ENCODE data around the gene PLXNB2.
"Not testable (repeated sequence)": the region's sequence is repeated elsewhere in the genome, so short reads cannot be mapped to it uniquely, and the experiment has no call there.

Gene PLXNB2

GRCh38 chr22:50325444-50326224, 18.2 kb upstream of the PLXNB2 start:
- no peak for DNase-seq

DNA sequence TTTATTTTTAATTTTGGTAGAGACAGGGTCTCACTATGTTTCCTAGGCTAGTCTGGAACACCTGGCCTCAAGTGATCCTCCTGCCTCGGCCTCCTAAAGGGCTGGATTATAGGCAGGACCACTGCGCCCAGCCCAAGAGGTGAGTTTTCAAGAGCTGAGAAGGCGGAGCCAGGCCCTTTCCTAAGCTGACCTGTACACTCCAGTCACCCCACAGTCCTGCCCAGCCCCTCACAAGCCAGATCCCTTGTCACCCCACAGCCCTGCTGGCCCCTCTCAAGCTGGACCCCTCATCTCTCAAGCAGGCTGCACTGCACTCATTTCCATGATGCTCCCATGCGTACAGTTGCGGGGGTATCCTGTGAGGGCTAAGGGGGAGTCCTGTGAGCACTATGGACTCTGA, 16.5 kb upstream of the PLXNB2 start:
- no peak for DNase-seq

DNA sequence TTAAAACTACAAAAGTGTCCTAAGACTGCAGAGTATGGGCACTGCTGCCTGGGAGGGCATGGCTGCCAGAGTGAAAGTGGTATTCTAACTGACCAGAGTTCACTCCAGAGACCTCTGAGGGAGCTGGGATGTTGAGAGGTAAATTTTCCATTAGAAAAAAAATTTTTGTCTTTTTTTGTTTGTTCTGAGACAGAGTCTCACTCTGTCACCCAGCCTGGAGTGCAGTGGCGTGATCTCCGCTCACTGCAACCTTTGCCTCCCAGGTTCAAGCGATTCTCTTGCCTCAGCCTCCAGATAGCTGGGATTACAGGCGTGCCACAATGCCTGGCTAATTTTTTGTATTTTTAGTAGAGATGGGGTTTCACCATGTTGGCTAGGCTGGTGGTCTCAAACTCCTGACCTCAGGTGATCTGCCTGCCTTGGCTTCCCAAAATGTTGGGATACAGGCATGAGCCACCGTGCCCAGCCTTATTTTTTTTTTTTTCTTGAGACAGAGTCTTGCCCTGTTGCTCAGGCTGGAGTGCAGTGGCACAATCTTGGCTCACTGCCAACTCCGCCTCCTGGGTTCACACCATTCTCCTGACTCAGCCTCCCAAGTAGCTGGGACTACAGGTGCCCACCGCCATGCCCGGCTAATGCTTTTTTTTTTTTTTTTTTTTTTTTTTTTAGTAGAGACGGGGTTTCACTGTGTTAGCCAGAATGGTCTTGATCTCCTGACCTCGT, 15.1 kb upstream of the PLXNB2 start:
- DNase-seq: not testable (repeated sequence)

- no peak for DNase-seq
Measured at GRCh38 chr22:50320671-50321325, 13.4 kb upstream of the PLXNB2 start.

GRCh38 chr22:50320116-50320515, 12.7 kb upstream of the PLXNB2 start:
- no peak for DNase-seq

- no peak for DNase-seq
Measured at GRCh38 chr22:50319503-50319951, 12.1 kb upstream of the PLXNB2 start.

DNA sequence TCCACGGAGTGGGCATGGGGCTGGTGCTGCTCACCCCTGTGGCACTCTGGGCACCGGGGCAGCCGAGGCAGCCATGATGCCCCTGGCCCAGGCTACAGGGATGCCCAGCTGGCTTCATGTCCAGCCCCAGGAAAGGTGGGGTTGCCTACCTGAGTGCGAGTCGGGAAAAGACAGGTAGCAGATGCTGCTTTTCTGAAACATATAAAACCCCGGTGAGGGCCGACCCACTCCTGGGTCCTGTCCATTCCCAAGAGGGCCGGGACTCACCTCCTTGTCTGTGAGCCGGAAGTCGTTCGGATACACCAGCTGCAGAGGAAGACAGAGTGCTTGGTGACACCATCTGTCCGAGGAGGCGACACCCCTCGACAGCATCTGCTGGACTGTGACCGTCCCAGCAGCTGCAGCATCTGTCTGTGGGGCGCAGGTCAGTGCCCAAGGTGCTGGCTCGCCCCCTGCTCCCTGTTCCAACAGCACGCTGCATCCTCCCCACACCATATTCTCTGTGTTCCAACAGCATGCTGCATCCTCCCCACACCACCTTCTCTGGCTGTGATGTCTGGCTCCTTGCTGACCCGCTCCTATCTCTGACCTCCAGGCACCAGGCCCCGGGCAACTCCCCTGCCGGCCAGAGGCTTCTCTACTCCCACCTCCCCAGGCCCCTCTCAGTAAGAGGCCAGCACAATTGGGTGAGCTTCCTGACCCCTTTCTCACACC, 11.4 kb upstream of the PLXNB2 start:
- DNase-seq: no peak

GRCh38 chr22:50318356-50318697, 10.9 kb upstream of the PLXNB2 start:
- DNase-seq: no peak

DNA sequence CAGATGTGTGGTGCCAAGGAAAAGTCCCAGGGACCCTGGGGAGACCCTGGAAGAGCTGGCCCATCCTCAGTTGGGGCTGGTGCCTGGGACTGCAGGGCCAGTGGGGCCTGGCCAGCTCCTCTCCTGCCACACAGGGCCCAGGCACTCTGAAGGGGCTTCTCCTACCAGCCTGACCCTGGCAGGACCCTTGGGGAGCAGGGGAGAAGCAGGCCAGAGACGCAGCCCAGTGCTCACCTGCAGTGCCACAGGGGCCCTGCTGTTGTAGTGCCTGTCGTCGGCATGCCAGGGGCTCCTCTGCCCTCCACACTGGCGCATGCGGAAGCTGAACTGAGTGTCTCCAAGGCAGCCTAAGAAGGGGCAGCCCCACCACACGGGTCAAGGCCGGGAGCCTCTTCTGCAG, 10.2 kb upstream of the PLXNB2 start:
- no peak for DNase-seq

DNA sequence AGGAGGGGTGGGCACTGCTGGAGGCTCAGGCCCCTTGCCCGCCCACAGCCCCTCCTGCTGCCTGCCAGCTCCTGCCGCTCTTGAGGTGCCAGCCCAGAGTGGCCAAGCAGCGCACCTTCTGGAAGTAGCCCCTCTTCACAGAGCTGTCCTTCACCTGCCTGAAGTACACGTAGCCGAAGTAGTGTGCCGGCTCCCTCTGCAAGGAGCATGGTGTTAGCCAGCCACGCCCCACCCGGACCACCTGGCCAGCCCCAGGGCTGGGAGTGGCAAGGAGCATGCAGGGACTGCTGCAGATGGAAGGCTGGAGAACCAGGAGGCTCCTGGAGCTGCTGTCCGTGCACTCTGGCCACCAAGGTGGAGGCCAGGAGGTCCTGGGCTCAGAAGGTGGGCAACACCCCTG, 9.7 kb upstream of the PLXNB2 start:
- DNase-seq: no peak

DNA sequence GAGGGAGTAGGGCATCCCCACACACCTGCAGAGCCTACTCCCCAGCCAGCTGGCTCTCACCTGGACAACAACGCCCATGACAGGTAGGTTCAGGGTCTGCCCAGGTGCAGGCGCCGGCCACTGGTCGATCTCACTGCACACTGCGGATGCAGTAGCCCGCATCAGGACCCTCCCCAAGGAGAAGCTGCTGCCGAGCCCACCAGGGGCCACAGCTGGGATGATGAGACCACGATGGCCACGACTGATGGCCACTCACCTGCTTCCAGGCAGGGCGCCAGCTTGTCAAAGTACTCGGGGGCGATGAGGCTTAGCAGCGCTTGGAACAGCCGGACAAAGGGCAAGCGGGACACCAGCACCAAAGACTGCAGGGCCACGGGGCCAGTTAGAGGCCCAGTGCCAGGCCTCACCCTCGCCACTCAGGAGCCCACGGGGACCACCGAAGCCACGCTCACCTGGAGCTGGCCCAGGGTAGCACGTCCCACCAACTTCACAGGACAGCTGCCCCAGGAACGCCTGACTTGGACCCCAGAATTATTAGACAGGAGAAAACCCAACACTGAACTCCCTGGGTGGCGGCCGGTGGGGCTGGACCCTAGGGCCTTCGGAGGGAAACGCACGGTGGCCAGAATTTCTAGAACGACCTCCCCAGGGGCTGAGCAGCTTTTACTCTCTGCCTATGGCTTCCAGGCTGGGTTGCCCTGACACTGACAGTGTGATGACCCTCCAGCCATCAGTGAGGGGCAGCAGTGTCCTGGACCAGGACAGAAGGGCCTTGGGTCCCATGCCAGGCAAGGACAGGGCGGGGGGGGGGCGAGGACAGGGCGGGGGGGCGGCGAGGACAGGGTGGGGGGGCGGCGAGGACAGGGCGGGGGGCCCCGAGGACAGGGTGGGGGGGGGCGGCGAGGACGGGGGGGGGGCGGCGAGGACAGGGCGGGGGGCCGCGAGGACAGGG, 8.9 kb upstream of the PLXNB2 start:
- DNase-seq: no peak

DNA sequence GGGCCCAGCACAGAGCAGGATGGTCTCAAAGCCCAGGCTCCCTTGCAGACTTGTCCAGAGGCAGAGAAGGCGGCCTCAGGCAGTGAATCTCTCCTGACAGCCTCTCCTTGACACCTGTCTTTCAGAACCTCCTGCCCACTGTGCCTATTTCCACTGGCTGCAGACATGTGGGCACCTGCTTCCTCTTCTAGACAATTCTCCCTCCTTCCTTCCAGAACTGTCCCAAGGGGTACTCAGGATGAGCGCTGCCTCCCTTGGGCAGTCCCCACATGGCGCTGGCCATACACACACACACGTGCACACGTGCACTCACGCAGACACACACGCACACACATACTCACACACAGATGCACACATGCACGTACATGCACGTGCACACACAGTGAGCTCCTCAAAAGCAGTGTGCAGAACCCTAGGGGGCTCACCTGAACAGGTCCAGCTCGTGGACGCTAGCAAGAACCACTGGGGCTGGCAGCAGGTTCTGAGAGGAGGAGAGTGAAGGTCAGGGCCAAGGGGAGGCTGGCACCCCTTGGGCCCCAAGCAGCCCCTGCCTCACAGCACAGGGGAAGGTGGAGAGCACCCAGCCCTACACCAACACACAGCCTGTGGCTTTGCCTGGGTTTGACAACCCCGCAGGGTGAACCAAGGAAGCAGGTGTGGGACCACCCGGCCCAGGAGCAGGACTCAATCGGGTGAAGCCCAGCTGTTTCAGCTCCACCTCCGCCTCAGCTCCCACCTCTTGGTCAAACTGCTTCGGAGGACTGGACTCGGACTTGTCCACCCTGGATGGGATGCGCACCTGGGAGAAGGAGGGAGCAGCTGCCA, 8.1 kb upstream of the PLXNB2 start:
- DNase-seq: no peak

- DNase-seq: peak; percentile 65 to 71
Measured at GRCh38 chr22:50314455-50315288, 7.2 kb upstream of the PLXNB2 start.

- no peak for DNase-seq
Measured at GRCh38 chr22:50314081-50314454, 6.6 kb upstream of the PLXNB2 start.

DNA sequence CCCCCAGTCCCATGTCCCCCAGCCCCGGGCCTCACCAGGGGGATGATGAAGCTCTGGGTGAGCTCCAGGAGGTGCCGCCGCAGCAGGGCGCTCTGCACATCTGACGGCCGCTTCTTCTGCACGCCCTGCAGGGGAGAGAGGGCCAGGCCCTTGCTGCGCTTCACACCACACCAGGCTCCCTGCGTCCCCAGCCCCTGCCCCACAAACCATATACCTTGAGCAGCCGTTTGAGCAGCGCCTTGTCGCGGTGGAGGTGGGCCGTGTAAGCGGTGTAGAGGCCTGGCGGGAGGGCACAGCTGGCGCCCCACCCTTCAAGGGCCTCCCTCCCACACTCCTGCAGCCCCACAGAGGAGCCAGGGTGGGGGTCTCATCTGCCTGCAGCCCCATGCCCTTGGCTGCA, 6.2 kb upstream of the PLXNB2 start:
- DNase-seq: no peak

DNA sequence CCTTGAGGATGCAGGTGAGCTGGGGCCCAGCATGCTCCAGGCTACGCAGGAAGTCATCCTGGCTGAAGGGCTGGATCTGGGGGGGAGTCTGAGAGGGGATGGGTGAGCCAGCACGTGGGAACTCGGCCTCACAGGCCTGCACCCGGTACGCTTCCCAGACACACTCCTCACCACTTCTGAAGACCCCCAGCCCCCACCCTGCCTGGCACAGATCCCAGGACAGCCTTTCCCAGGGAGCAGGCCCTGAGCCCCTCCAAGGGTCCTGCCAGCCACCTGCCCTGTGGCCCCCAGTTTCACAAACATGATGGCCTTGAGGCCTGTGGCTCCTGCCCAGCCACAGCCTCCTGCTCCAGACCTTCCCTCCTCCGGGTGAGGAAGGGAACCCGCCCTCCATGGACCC, 5.6 kb upstream of the PLXNB2 start:
- DNase-seq: no peak

DNA sequence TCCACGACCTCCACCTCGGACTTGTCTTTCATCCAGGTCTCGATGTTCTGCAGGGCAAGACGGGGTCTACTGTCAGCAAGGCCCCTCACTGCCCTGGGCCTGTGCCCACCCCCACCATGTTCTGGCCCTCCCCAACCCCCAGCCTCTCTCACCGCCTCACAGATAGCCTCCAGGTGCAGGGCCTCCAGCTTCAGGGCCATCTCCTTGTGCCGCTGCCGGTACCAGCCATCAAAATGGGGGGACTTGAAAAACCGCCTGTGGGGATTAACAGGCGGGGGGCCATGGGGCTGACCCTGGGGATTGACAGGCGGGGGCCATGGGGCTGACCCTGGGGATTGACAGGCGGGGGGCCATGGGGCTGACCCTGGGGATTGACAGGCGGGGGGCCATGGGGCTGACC, 4.9 kb upstream of the PLXNB2 start:
- DNase-seq: no peak

GRCh38 chr22:50311606-50312351, 4.3 kb upstream of the PLXNB2 start:
- DNase-seq: no peak

DNA sequence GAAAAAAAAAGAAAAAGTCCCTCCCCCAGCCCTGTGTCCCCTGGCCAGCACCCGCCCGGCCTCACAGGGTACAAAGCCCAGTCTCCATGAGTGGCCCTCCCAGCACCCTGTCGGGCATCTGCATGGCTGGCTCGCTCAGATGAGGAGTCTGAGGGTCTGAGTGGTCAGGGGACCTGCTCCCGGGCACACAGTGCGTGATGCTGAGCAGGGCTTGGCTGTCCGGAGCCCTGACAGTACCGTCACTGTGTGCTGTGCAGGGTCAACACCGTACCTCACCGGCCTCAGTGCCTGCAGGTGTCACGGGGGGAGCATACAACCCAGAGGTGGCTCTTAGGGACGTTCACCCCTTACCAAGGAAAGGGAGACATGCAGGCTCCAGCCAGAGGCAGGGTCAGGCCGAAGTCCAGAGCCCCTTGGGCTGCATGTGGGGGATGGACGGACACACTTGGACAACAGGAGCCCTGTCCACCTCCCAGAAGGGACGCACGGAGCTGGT, 3.6 kb upstream of the PLXNB2 start:
- no peak for DNase-seq
